GM13977 (cell line): ENCODE measurements around the gene EPB41L1.

Experiments
- DNase-seq: peaks from one replicate; pipeline ENCODE4 v3.0.0; 2012; ENCODE audit warnings: low spot score
- CTCF ChIP-seq: IDR thresholded peaks from 2 replicates; pipeline ENCODE4 v1.5.1; 2012; ENCODE audit warnings: mild to moderate bottlenecking, control low read depth; ENCODE audit not compliant: insufficient read depth; ENCODE audit errors: extremely low read depth, missing control alignments
- in situ Hi-C: fragments of 300-500 bp; cut with MboI; formaldehyde crosslinking; loops from one replicate; pipeline ENCODE4 v1.12.0; 2022; ENCODE audit warnings: low sequenced_read_pairs, low pct_unique_long_range_greater_than_20kb, mixed read lengths, inconsistent platforms; ENCODE audit not compliant: unreplicated experiment

The EPB41L1 gene

GRCh38 chr20:36234771-36235320 lies 80.3 kb downstream of the EPB41L1 start:
- in situ Hi-C loops, result no loop called here
- DNase-seq, result no peak
- no peak for TF ChIP-seq CTCF

GRCh38 chr20:36235892-36236785 lies 81.6 kb downstream of the EPB41L1 start, which contains the start of gene AAR2:
AAR2 (plus strand) TSS chr20:36236478; CDS start chr20:36239869, 3,391 bp downstream.
- in situ Hi-C loops, result no loop called here
- TF ChIP-seq CTCF, result no peak
- DNase-seq, result peak; percentile 78

- no peak for DNase-seq
- in situ Hi-C loops, result no loop called here
- no peak for TF ChIP-seq CTCF
Measured at GRCh38 chr20:36236786-36237121, 82.2 kb downstream of the EPB41L1 start.

DNA sequence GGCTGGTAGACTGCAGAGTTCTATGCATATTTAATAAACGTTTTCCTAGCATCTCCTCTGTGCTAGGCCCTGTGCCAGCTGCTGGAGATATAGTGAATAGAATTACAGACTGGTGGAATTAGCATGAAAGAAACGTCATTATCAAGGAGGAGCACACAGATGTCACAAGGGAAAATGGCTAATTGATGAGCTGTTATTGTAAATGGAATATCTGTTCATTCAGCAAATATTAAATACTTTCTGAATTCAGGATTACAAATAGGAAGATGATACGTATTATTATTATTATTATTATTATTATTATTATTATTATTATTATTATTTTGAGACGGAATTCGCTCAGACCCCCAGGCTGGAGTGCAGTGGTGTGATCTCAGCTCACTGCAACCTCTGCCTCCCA lies 82.9 kb downstream of the EPB41L1 start:
- in situ Hi-C loops, result no loop called here
- no peak for TF ChIP-seq CTCF
- no peak for DNase-seq

- TF ChIP-seq CTCF, result no peak
- in situ Hi-C loops, result no loop called here
- DNase-seq, result no peak
Measured at GRCh38 chr20:36238153-36238552, 83.6 kb downstream of the EPB41L1 start.

- DNase-seq, result no peak
- no peak for TF ChIP-seq CTCF
- in situ Hi-C loops, result no loop called here
Measured at GRCh38 chr20:36238760-36239159, 84.2 kb downstream of the EPB41L1 start.
